SK-N-SH (cell line): ENCODE measurements around the gene BCL6. TPM values are rescaled to one million over a fixed set of nuclear protein-coding genes. Genes with fewer than 3 reads are reported as not detected.

Experiments used
- CTCF ChIA-PET: fragments of 300-600, 350-600 bp; formaldehyde crosslinking; extraction: SDS; loops from one replicate; lab custom pipeline; 2021; lab: Yijun Ruan, JAX
- POLR2A ChIA-PET: fragments of 350-600 bp; sonication (Branson Sonifier 250); formaldehyde crosslinking; extraction: SDS; loops from one replicate; lab custom pipeline; 2020; ENCODE audit warnings: antibody characterized with exemption, inconsistent platforms; lab: Yijun Ruan, JAX
- DNase-seq: peaks from one replicate; pipeline ENCODE4 v3.0.0; 2012
- H2AFZ ChIP-seq: fragments of 200-600 bp; sonication (generic); 2 replicates; pipeline ENCODE4 v1.8.1; 2016; ENCODE audit warnings: antibody characterized with exemption, mild to moderate bottlenecking, low read depth
- H3F3A ChIP-seq: fragments of 200-600 bp; sonication (generic); replicated peaks from 2 replicates; pipeline ENCODE3; 2016; ENCODE audit warnings: antibody characterized with exemption, mild to moderate bottlenecking; ENCODE audit not compliant: insufficient read depth
- H3K27ac ChIP-seq, 2 experiments: fragments of 200-500 bp in 1 of 2; fragments of 200-600 bp in 1 of 2; sonication (Bioruptor generic) in 1 of 2; sonication (generic), shearing (Covaris generic) in 1 of 2; 2 replicates each; pipeline versions ENCODE4 v1.5.1 to v1.6.1; 2014 to 2016; ENCODE audit warnings: low read depth in 2 of 2, inconsistent platforms in 1 of 2, low read length in 1 of 2, mild to moderate bottlenecking in 1 of 2, mixed read lengths in 1 of 2
- H3K27me3 ChIP-seq: fragments of 200-600 bp; sonication (generic), shearing (Covaris generic); 2 replicates; pipeline ENCODE4 v1.6.1; 2016; ENCODE audit warnings: mixed run types; ENCODE audit not compliant: insufficient read depth
- H3K36me3 ChIP-seq, 2 experiments: fragments of 200-500 bp in 1 of 2; fragments of 200-600 bp in 1 of 2; sonication (Bioruptor generic) in 1 of 2; sonication (generic) in 1 of 2; replicated peaks in 1 of 2; 2 replicates each; pipeline versions ENCODE3 to v1.5.1; 2014 to 2016; ENCODE audit warnings: low read length in 1 of 2, mild to moderate bottlenecking in 1 of 2; ENCODE audit not compliant: insufficient read depth in 2 of 2, control insufficient read depth in 1 of 2
- H3K4me1 ChIP-seq, 2 experiments: fragments of 200-500 bp in 1 of 2; fragments of 200-600 bp in 1 of 2; sonication (Bioruptor generic) in 1 of 2; sonication (generic), shearing (Covaris generic) in 1 of 2; 2 replicates each; pipeline versions ENCODE4 v1.5.1 to v1.6.1; 2014 to 2016; ENCODE audit warnings: low read depth in 1 of 2, low read length in 1 of 2, mixed run types in 1 of 2; ENCODE audit not compliant: insufficient read depth in 2 of 2, control insufficient read depth in 1 of 2
- H3K4me2 ChIP-seq: fragments of 200-600 bp; sonication (generic), shearing (Covaris generic); 2 replicates; pipeline ENCODE4 v1.6.1; 2017; ENCODE audit warnings: mixed run types
- H3K4me3 ChIP-seq, 2 experiments: fragments of 200-500 bp in 1 of 2; fragments of 200-600 bp in 1 of 2; sonication (Bioruptor generic) in 1 of 2; sonication (generic), shearing (Covaris generic) in 1 of 2; 2 replicates each; pipeline versions ENCODE4 v1.5.1 to v1.8.1; 2014 to 2016; ENCODE audit warnings: low read depth in 2 of 2, inconsistent platforms in 1 of 2, low read length in 1 of 2, mild to moderate bottlenecking in 1 of 2, mixed read lengths in 1 of 2, moderate library complexity in 1 of 2
- H3K79me2 ChIP-seq: fragments of 200-600 bp; sonication (generic); 2 replicates; pipeline ENCODE4 v1.8.1; 2017; ENCODE audit warnings: mild to moderate bottlenecking; ENCODE audit not compliant: insufficient read depth
- H3K9ac ChIP-seq: fragments of 200-600 bp; sonication (generic); 2 replicates; pipeline ENCODE4 v1.6.1; 2017; ENCODE audit warnings: mixed run types
- H3K9me2 ChIP-seq: fragments of 200-600 bp; sonication (generic); 2 replicates; pipeline ENCODE4 v1.6.1; 2017; ENCODE audit warnings: mixed run types
- H3K9me3 ChIP-seq: fragments of 200-600 bp; sonication (generic); 2 replicates; pipeline ENCODE4 v1.6.1; 2017; ENCODE audit warnings: mixed run types, mild to moderate bottlenecking, moderate library complexity
- H4K20me1 ChIP-seq: fragments of 200-600 bp; sonication (generic); 2 replicates; pipeline ENCODE4 v1.6.1; 2017; ENCODE audit warnings: mild to moderate bottlenecking, mixed run types; ENCODE audit not compliant: insufficient read depth
- EP300 ChIP-seq, 2 experiments: IDR thresholded peaks; 2 replicates each; pipeline versions ENCODE4 v1.4.0 to v1.6.1; 2012; ENCODE audit warnings: borderline replicate concordance in 1 of 2, low read depth in 1 of 2, low read length in 1 of 2
- FOSL2 ChIP-seq: IDR thresholded peaks from 2 replicates; pipeline ENCODE4 v1.4.0; 2012; ENCODE audit warnings: low read depth, mild to moderate bottlenecking, moderate library complexity, borderline replicate concordance
- FOXM1 ChIP-seq: IDR thresholded peaks from 2 replicates; pipeline ENCODE4 v1.4.0; 2012; ENCODE audit warnings: low read depth, mild to moderate bottlenecking
- GATA2 ChIP-seq: sonication (generic); formaldehyde crosslinking; IDR thresholded peaks from 2 replicates; pipeline ENCODE4 v1.5.0; 2020; ENCODE audit warnings: mild to moderate bottlenecking, missing genetic modification reagents
- IRF3 ChIP-seq: fragments of 150-350 bp; IDR thresholded peaks from 2 replicates; pipeline ENCODE4 v1.6.1; 2016; ENCODE audit warnings: mild to moderate bottlenecking, low read depth, low read length
- JUND ChIP-seq: IDR thresholded peaks from 2 replicates; pipeline ENCODE4 v1.4.0; 2012
- MAX ChIP-seq: IDR thresholded peaks from 2 replicates; pipeline ENCODE4 v1.4.0; 2012; ENCODE audit warnings: low read depth
- MXI1 ChIP-seq: IDR thresholded peaks from 2 replicates; pipeline ENCODE4 v1.6.1; 2012; ENCODE audit warnings: mild to moderate bottlenecking, low read depth, low read length, improper control_type of control experiment
- NFIC ChIP-seq: IDR thresholded peaks from 2 replicates; pipeline ENCODE4 v1.4.0; 2012; ENCODE audit warnings: borderline replicate concordance
- NRF1 ChIP-seq: IDR thresholded peaks from 2 replicates; pipeline ENCODE4 v1.6.1; 2012; ENCODE audit warnings: low read depth, mild to moderate bottlenecking, low read length
- PBX3 ChIP-seq: IDR thresholded peaks from 2 replicates; pipeline ENCODE4; 2012
- RAD21 ChIP-seq: IDR thresholded peaks from 2 replicates; pipeline ENCODE4 v1.6.1; 2012; ENCODE audit warnings: mild to moderate bottlenecking, low read length
- RCOR1 ChIP-seq: fragments of 150-350 bp; IDR thresholded peaks from 2 replicates; pipeline ENCODE4 v1.6.1; 2017; ENCODE audit warnings: antibody characterized with exemption, low read length
- SIN3A ChIP-seq: IDR thresholded peaks from 2 replicates; pipeline ENCODE4 v1.6.1; 2012; ENCODE audit warnings: low read depth, mild to moderate bottlenecking, low read length, moderate library complexity, borderline replicate concordance
- SMC3 ChIP-seq: IDR thresholded peaks from 2 replicates; pipeline ENCODE4 v1.6.1; 2012; ENCODE audit warnings: low read depth, low read length, improper control_type of control experiment
- TAF1 ChIP-seq: IDR thresholded peaks from 2 replicates; pipeline ENCODE4 v1.6.1; 2012; ENCODE audit warnings: low read depth, mild to moderate bottlenecking, low read length, moderate library complexity, borderline replicate concordance
- TCF12 ChIP-seq: IDR thresholded peaks from 2 replicates; pipeline ENCODE4 v1.4.0; 2012
- YY1 ChIP-seq: IDR thresholded peaks from 2 replicates; pipeline ENCODE4 v1.4.0; 2012; ENCODE audit warnings: low read depth, mild to moderate bottlenecking
- ZBTB33 ChIP-seq: IDR thresholded peaks from 2 replicates; pipeline ENCODE4 v1.4.0; 2012; ENCODE audit warnings: low read depth, borderline replicate concordance
- WGBS: methylation state at CpG from one replicate; pipeline ENCODE4 v1.1.6; 2017; ENCODE audit warnings: low lambda C conversion rate; 5-methylcytosine and 5-hydroxymethylcytosine counted together
- polyA plus RNA-seq, 3 experiments: library from polyadenylated mRNA; depleted of rRNA; stranded (reverse); fragments of >200 nt; gene quantifications; 2 replicates each; pipeline ENCODE4 v1.2.3, GENCODE V29; 2012

The BCL6 gene
- polyA plus RNA-seq, 1 of the 3 experiments (the other 2 are of a cell fraction) = 13.8 TPM

GRCh38 chr3:187778726-187779125 is 33.5 kb upstream of the BCL6 start (continued):
- TF ChIP-seq ZBTB33 (no peak), SMC3 (no peak), TAF1 (no peak), SIN3A (no peak)

GRCh38 chr3:187777331-187777941 is 32.2 kb upstream of the BCL6 start:
- Histone ChIP-seq H3K36me3 (no peaks in the 10 kb centered on the region), H3K27ac (peak overlapping the region in 1 of 2 experiments; percentile 54; a peak in 2 of 4 replicates), H3K4me1 (no peaks in the 10 kb centered on the region; a peak in 1 of 4 replicates), H3K79me2 (no peaks in the 10 kb centered on the region), H4K20me1 (no peaks in the 10 kb centered on the region), H3K4me3 (no peak overlapping the region), H3K4me2 (no peak overlapping the region), H3K9me2 (no peaks in the 10 kb centered on the region), H2AFZ (peak overlapping the region; percentile 27; the same call in 1 of the 2 replicates), H3F3A (peaks cover 15% of the 10 kb centered on the region), H3K9me3 (no peaks in the 10 kb centered on the region), H3K27me3 (no peaks in the 10 kb centered on the region), H3K9ac (no peak overlapping the region)
- DNase-seq = no peak
- ChIA-PET CTCF (no interaction called here), POLR2A (no interaction called here)
- TF ChIP-seq JUND = peak; percentile 50
- TF ChIP-seq MAX = no peak
- TF ChIP-seq GATA2 (CRISPR knock-in tag) = no peak
- 13% methylated on average over 6 of the region's 6 CpGs for WGBS

GRCh38 chr3:187775549-187775948 is 30.3 kb upstream of the BCL6 start:
- CTCF ChIA-PET = no interaction called here
- Histone ChIP-seq H3K79me2 (no peaks in the 10 kb centered on the region), H3K9me3 (no peaks in the 10 kb centered on the region), H3K4me2 (no peak overlapping the region), H3K27me3 (no peaks in the 10 kb centered on the region), H3K4me3 (no peak overlapping the region), H2AFZ (no peak overlapping the region), H3K36me3 (no peaks in the 10 kb centered on the region), H4K20me1 (no peaks in the 10 kb centered on the region), H3K9me2 (no peaks in the 10 kb centered on the region), H3K27ac (no peak overlapping the region), H3K4me1 (no peaks in the 10 kb centered on the region; a peak in 1 of 4 replicates), H3F3A (peaks cover 12% of the 10 kb centered on the region), H3K9ac (no peak overlapping the region)
- POLR2A ChIA-PET = no interaction called here
- DNase-seq = no peak
- TF ChIP-seq NRF1 (no peak), RAD21 (no peak), NFIC (no peak), JUND (no peak), MXI1 (no peak), PBX3 (no peak), EP300 (IDR thresholded peaks at IDR 0.05; ENCODE audit: borderline replicate concordance in 1 of 2, low read depth in 1 of 2, low read length in 1 of 2) (no peak), RCOR1 (no peak), FOSL2 (no peak), IRF3 (no peak), TCF12 (no peak), FOXM1 (no peak), YY1 (no peak), GATA2 (CRISPR knock-in tag) (no peak), SMC3 (no peak)
- WGBS = 88% methylated on average over 1 of the region's 1 CpG
